Glomerular visceral epithelial cell (primary cell): ENCODE measurements around the gene SIK2.
"Not testable (repeated sequence)": the region's sequence is repeated elsewhere in the genome, so short reads cannot be mapped to it uniquely, and the experiment has no call there.

Experiments used
- DNase-seq: peaks from one replicate; pipeline ENCODE4 v3.0.0-alpha.2; 2016; ENCODE audit errors: extremely low spot score

The SIK2 gene

DNA sequence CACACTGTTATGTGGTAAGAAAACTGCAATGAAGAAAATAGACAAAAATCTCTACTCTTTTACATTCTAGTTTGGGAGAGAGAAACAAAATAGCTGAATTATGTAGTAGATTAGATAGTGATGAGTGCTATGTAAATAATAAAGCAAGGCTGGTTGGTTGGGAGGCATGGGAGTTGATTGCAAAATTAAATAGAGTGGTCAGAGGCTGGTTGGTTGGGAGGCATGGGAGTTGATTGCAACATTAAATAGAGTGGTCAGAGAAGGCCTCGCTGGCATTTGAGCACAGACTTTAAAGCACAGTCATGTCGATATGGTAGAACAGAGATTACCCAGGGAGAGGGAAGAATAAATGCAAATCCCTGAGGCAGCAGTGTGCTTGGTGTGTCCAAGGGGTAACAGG, 22.4 kb downstream of the SIK2 start:
- DNase-seq, result no peak

DNA sequence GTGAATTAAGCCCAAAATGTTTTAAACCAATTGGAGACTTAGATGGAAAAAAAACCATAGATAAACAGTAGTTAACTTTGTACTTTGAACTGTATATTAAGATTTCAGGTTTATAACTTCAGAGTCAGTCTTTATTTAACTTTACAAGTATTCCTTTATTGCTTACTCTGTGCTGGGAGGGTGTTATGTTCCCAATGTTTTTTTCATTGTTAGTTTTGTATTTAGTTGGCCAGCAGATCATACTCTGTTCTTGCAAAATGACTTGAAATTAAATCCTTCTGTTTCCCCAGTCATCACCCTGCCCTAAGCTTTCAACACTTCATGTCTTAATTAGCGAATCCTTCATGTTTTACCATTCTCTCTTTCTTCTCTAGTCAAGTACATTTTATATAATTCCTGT, 25.3 kb downstream of the SIK2 start:
- DNase-seq, result no peak

DNA sequence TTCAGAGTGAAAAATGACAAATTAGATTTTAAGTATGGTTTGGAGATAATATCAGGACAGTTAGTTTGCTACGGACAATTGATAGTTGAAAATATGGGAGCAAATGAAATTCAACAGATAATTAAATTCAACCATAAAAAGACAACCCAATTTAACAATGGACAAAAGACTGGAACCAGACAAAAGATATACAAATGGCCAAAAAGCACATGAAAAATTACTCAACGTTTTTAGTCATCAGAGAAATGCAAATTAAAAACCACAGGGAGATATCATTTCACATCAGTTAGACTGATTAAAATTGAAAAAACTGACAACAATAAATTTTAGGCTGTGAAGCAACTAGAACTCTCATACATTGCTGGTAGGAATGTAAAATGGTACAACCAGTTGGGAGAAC, 27.2 kb downstream of the SIK2 start:
- DNase-seq, result no peak

DNA sequence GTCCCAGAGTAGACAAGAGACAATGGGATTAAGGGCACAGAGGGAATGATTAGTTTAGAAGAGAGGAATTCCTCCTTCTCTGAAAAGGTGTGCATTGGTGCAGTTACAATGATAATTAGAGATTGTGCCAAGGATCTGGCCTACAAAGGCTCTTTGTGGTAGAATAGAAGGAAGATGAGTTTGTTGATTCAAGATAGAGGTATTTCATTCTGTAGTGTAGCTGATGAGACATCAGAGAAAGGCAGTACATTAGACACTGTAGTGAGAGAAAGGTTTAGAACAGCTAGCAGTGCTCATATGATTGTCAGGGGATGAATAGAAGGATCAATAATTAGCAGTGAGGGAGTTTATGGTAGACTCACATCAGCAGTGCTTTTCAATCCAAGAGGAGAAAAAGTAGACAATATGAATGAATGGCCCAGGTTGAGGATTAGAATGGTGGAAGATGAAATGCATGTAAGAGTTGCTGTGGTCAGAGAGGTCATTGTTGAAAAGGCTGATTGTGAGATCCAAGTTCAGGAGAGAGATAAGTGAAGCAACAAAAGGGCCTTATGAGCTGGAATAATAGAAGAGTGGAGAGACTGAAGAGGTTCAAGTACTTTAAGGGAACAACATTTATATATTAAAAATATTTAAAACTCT, 28.9 kb downstream of the SIK2 start:
- DNase-seq, result no peak

DNA sequence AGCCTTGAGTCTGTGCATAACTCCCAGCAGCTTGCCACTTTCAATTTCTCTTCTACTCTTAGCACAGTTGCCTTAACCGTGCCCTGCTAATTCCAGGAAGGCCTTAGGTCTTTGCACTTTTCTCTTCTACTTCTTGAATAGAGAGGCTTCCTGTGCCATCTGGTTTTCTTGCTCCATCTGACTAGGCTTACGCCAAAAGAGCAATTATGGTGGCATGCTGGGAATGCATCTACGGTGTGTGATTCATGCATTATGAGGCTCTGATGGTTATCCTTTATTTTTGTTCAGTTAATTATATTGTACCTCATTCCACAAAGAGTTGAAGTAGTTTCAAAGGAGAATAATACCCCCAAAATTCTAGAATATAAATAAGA, 29.4 kb downstream of the SIK2 start:
- DNase-seq, result peak; percentile 62

DNA sequence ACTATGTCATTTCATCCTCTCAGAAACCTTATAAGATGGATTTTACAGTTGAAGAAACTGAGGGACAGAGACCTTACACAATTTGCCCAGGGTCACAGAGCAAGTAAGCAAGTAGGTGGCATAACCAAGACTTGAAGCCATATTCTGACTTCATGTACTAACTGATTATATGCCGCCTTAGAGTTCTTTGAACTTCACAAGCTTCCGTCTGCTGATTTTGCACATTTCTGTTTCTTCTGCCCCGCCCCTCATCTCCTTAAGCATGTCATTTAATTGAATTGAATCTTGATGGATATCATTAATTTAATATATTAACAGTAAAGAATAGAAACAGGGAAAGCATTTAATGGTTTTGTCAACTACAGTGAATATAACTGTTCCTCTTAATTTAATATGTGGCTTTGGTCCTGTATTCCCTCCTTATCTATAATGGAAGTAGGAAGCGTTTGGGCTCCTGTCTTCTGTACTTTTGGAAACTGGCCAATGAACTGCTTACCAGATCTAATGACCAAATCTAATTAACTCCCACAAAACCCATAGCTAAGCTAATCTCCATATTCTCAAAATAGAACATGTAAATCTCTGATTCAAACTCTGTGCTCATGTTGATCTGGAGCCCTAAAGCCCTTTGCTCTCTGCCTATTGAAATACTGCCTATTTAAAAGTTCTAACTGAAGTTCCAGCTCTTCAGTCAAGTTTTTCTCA, 30.4 kb downstream of the SIK2 start:
- DNase-seq, result no peak

DNA sequence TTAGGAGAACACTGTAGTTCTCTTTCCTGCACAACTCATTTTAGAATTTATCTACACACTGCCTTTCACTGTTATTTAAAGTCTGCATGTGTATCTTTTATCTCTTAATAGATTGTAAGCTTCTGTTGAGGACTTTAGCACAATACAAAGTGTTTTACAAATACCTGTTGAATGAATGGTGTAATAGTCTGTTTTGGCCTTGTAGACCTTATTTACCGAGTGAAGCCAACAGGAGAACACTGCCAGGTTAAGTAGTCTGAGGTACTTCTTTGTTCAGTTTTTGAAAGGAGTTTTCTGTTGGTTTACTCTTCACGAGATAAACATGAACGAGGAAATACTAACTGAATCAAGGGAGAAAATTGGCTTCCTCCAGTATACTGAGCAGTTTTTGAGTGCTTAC, 31.0 kb downstream of the SIK2 start:
- DNase-seq, result no peak

DNA sequence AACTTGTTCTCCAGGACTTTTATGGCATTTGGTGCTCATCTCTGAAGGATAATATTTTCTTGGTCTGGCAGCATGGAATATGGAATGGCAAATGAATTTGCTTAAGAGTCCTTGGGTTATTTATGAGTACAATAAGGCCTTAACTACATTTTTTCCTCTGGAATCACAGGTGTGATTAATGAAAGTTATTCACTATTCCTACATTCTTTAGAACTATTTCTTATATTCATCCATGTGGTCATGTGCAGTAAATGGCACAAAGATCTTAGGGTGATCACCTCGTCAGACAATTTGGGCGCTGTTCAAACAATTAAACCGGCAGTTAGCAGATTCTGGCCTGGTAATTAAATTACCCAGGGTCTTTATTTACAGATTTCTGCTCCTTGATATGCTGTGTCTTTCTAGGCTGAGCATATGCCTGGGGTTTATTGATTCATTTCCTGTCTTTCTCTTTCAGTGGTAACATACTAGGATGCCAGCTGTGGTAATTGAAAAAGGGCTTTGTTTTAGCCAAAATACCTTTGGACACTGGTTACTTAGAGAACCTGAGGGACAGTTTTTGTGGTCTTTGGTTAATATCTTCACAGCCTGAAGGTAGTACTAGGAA, 31.6 kb downstream of the SIK2 start:
- DNase-seq, result peak; percentile 15

DNA sequence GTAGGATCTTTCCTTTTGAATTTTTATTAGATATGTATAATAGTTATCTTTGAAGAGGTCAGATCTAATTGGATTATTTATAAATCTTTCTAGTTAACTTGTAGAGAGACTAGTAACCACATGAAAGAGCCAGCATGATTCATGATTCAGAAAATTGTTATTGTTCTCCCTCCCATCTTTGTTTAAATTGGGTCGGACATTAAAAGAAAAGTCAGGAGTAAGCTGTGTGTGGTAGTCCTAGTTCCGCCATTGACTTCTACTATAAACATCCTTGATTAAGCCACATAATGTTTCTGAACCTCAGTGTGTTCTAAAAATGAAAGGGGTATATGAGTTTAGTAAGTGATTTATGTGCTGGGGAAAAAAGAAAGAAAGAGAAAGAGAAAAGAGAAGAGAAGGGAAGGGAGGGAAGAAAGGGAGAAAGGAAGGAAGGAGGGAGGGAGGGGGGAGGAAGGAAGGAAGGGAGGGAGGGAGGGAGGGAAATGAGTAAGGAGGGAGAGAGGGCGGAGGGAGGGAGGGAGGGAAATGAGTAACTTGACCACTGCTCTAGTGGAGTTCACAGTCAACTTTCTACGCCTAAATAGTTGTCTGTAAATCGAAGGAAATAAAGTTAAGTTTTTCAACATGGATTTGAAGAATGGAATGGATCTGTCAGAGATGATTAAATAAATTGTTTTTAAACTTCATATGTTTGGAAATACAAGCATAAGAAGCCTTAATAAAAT, 32.9 kb downstream of the SIK2 start:
- peak; percentile 11 for DNase-seq

DNA sequence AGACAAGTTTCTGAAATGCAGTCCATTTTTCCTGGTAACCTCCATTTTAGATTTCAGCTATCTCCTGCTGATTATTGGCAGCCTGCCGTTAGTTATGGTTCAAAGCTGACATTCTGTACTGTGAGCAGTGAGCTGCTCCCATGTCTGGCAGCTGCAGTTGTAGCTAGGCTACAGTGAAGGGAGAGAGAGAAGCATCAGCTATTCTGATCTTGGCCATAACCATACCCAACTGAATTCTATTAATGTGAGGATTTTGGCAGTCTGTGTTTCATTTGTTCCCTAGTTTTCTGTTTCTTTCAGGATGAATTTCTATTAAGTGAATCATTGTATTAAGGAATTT, 33.4 kb downstream of the SIK2 start:
- DNase-seq, result peak; percentile 8

DNA sequence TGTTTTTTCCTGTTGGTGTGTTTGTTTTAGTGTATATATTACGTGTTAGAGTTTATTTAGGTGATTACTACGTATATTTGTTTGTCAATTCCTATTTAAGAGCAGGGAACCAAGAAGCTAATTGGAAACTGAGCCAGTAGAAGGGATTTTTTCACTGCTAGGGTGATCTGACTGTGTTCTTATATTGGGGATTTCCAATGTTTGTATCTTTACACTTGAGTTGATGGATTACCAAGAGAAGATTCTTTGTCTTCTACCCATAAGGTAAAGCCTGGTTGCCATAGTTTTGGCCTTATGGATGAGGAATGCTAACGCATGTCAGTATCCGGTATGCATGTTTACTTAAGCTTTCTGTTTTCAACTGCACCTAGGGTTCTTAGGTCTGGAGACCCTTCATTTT, 35.6 kb downstream of the SIK2 start:
- DNase-seq, result no peak

DNA sequence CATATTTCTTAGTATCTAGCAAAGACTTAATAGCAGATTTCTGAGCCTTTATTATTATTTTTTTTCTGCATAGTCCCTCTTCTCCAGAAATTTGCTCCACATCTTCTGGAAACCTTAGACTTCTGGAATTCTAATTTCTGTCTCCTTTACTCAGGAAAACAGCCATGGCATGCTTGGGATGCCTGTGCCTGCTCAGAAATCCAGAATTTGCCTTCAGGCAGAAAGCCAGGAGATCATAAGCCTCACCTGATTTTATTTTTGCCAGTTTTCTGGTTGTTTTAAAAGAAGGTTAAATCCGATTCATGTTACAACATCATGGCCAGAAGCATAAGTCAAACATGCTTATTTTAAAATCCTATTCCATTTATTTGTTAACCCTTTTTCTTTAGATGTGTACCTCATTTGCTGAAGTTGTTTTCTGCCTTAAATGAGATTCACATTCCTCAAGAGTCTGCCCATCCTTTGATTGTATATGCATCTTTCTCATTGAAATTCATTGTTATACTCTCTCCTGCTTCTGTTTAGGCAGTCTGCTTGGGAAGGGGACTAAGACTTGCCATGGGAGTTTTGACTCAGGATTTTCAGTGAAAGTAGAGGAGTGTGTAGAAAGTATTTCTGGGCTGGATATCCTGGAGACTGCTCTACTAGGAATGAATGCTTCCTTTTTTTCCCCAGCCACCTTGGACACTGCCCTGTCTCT, 37.1 kb downstream of the SIK2 start:
- no peak for DNase-seq

DNA sequence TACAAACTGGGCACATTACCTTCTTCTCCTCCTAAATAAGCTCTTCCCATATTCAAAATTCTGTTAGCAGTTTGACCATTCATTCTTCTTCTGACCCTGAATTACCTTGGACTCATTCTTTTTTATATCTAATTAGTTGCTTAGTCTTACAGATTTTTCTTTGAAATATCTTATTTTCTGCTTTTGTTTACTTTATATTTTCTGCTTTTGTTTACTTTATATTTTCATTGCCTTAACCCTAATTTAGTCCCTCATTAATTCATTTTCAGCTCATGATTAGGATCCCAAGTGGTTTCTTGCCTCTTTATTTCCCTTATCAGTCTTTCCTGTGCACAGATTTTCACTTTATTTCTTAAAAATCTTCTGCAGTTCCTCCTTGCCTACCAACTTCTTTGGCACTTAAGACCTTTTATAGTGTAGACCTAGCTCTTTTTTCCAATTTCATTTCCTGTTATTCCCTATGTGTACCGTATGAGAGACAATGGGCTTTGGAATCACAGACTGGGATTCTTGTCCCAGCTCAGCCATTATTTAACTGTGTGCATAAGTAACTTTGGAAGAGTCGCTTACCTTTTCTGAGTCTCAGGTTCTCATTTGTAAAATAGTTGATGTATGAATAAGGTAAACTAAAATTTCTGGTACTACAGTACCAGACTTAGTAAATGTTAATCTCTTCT, 39.2 kb downstream of the SIK2 start:
- DNase-seq, result no peak

DNA sequence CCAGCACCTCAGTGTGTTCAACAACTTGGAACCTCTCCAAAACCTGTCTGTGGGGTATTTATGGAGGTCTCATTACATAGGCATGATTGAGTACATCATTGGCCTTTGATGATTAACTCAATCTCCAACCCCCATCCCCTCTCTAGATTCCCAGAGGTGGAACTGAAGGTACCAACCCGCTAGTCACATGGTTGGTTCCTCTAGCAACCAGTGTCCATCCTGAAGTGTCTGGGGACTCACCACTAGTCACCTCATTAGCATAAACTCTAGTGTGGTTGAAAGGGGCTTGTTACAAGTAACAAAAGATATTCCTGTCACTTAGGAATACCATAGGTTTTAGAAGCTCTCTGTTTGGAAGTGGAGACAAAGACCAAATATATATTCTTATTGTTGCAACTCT, 40.3 kb downstream of the SIK2 start:
- peak; percentile 5 for DNase-seq

DNA sequence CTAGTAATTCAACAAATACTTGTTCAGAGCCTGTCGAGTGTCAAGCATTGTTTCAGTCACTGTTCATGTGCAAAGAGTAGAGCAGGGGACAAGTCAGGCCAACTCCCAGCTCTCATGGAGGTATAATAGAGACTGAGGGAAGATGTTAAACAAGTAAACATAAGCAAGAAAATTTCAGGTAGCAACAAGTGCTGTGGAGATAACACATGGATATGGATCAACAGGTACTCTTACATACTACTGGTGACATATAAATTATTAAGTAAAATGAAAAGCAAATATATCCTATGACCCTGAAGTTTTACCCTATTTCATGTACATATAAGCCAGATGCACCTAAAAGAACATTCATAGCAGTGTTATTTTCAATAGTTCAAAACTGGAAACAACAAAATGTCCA, 42.7 kb downstream of the SIK2 start:
- no peak for DNase-seq

DNA sequence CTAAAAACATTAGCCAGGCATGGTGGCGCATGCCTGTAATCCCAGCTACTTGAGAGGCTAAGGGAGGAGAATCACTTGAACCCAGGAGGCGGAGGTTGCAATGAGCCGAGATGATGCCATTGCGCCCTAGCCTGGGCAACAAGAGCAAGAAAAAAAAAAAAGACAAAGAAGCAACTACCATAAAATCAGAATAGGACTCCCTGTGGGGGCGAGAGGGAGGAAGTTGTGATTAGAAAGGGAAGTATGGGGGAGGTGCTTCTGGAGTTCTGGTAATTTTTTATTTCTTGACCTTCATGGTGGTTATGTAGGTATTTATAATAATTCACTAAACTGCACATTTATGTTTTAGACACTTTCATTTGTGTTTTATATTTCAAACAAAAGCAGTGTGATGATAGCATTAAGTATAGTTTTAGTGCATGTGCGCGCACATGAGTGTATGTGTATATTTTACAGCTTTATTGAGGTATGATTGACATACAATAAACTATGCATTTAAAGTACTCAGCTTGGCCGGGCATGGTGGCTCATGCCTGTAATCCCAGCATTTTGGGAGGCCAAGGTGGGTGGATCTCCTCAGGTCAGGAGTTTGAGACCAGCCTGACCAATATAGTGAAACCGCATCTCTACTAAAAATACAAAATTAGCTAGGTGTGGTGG, 43.5 kb downstream of the SIK2 start:
- DNase-seq, result no peak

DNA sequence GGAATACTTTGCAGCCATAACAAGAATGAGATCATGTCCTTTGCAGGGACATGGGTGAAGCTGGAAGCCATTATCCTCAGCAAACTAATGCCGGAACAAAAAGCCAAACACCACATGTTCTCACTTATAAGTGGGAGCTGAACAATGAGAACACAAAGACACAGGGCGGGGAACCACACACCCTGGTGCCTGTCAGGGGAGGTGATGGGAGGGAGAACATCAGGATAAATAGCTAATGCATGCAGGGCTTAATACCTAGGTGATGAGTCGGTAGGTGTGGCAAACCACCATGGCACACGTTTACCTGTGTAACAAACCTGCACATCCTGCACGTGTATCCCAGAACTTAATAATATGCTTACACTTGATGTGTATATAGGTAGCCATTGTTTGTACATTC, 49.1 kb downstream of the SIK2 start:
- not testable (repeated sequence) for DNase-seq

DNA sequence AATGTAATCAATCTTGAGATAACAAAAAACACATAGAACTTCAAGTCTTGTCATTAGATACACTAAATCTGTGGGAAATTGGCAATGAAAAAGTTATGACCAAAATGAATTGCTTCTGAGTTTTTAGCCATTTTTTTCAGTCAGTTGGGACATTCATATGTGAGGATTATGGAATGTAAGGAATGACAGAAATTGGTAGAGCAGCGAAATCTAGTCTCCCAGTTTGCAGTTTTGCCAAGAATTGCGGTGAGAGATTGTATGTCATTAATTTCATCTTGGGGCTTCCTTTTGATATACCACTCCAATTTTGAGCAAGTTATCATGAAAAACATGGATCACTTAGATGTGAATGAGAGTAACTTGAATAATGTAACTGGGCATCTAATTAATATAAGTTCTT, 49.9 kb downstream of the SIK2 start:
- DNase-seq, result no peak

DNA sequence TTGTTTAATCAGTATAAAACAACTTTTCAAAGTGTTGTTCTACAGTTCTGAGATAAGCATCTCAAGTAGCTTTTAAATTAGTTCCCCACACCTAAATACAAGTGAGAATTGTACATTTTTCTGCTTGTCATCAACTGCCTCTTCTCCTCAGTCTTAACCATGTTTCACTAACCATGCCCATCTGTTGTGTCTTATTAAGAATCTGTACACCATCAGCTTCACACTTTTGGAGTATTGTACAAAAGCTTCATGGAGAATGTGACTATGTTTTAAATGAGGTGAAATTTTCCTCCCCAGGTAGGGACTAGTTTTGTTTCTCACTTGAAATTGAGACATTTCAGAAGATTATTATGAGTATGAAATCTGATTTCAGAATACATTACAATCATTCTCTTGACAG, 52.4 kb downstream of the SIK2 start:
- no peak for DNase-seq

DNA sequence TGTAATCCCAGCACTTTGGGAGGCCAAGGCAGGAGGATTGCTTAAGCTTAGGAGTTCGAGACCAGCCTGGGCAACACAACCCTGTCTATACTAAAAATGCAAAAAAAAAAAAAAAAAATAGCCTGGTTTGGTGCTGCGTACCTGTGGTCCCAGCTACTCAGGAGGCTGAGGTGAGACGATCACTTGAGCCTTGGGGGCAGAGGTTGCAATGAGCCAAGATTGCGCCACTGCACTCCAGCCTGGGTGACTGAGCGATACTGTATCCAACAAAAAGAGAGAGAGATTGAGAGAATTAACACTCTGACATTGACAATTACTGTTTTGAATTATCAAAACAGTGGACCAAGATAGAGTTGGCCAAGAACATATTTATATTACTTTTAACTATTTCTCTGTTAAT, 53.7 kb downstream of the SIK2 start:
- DNase-seq, result no peak

DNA sequence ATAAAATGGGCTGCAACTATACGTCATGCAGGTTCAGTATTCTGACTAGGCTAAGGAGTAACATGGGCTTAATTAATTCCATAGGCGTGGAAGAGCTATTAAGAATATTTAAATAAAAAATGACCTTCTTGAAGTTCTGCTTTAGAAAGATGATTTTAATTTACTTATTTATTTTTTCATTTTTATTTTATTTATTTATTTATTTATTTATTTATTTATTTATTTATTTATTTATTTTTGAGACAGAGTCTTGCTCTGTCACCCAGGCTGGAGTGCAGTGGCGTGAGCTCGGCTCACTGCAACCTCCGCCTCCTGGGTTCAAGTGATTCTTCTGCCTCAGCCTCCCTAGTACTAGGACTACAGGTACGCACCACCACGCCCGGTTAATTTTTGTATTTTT, 55.7 kb downstream of the SIK2 start:
- DNase-seq, result not testable (repeated sequence)
